Caki2 (cell line): ENCODE data around the gene DMXL1. TPM values are rescaled to one million over a fixed set of nuclear protein-coding genes. Genes with fewer than 3 reads are reported as not detected.
"Not testable (repeated sequence)": the region's sequence is repeated elsewhere in the genome, so short reads cannot be mapped to it uniquely, and the experiment has no call there.

Experiments used
- DNase-seq: peaks from one replicate; pipeline ENCODE4 v3.0.0-alpha.2; 2015; ENCODE audit warnings: low read depth
- in situ Hi-C: cut with HindIII; loops from 2 replicates; pipeline ENCODE4 v1.10.0; 2016; ENCODE audit warnings: low sequenced_read_pairs, low pct_unique_long_range_greater_than_20kb, mixed read lengths
- total RNA-seq: library from RNA; depleted of rRNA; stranded (reverse); fragments of >200 nt; shearing (Covaris generic); gene quantifications from 2 replicates; pipeline ENCODE4 v1.2.3, GENCODE V29; 2014; ENCODE audit warnings: low replicate concordance

Gene DMXL1
- total RNA-seq, 1 experiment from 2014 or later = 15.7 TPM

DNA sequence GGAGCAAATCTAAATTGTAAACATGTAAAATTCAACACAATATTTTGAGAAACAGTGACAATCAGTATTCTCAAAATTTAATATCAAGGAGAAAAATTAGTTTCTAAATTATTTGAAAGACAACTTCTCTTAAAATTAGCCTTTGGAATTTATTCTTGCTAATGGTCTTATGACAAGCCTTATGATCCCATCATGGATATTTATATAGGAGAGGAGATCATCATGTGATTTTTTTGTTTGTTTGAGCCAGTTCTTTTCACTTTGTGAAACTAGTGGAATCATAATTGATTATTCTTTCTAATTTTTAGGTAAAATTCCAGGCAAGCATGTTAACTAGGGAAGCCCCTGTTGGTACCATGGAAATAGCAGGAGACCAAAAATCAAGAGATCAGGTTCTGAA lies 24.7 kb downstream of the DMXL1 start:
- DNase-seq = no peak
- in situ Hi-C loops = no loop called here

DNA sequence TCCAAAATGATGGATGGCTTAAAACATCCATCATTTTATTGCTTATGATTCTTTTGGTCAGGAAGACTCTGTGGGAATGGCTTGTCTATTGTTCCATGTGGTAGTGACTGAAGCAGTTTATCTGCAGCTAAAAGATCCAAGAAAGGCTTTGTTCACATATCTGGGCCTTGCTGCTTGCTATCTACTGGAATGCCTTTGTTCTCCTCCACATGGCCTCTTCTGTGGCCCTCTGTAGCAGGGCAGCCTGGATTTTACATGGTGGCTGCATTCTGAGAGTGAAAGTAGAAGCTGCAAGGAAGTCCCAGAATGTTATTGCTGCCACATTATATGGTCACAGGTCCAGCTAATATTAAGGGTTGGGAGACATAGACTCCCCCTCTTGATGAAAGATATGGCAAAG lies 35.1 kb downstream of the DMXL1 start:
- in situ Hi-C loops = no loop called here
- DNase-seq = no peak

DNA sequence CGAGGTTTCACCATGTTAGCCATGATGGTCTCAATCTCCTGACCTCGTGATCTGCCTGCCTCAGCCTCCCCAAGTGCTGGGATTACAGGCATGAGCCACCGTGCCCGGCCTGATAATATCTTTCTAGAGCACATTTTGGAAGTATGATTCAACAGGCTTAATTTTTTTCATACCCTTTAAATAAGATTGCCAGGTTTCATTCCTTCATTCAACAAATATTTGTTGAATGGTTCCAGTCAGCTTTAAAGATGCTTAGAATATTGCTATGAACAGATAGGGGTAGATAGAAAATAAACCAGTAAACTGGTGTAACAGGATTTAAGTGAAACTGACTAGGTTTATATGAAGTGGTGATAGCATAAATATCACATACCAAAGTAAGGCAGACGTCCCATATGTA lies 41.3 kb downstream of the DMXL1 start:
- no peak for DNase-seq
- in situ Hi-C loops = no loop called here

DNA sequence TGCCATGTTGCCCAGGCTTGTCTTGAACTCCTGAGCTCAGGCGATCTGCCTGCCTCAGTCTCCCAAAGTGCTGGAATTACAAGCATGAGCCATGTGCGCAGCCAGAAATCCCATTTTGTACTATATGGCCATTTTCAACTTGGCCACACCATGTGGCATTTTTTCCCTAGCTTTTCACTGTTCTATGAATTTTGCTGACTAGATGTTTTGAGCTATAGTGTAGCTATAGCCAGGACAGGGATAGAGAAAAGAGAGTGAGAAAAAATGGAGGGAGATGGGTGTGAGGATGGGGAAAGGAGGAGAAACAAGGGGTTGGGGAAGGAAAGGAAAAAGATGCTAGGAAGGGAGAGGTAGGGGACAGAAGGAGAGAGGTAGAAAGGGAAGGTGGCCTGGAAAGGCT lies 46.4 kb downstream of the DMXL1 start:
- in situ Hi-C loops = no loop called here
- DNase-seq = no peak

DNA sequence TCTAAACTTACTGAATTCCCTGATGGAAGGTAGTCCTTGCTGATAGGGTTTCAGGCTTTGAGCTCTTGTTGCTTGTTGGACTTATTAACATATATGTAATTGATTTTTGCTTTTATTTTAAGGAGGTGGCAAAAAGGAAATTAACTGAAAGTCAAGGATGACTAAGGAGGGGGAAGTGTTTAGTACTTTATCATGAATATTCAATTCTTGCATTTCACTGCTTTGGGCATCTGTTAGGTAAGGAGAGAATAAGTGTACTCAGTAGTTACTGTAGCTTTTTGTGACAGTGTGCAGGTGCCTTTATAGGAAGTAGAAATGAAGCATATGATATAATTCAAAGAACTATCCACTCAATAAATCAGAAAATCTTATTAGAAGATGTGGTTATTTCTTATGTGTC lies 47.1 kb downstream of the DMXL1 start:
- DNase-seq = no peak
- in situ Hi-C loops = no loop called here

DNA sequence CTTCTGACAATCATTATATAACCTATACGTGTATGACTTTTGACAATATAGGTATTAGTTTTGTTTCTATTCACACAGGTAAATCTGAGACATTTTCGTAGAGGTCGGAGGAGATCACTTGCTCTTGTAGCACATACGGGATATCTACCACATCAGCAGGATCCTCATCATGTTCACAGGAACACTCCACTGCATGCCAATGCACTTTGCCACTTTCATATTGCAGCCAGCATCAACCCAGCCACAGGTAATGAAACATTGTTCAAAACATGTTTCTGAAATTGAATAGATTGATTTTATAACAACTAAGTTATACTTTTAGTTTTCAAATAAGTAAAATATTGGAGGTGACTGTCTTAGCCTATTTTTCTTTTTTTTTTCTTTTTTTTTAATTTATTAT lies 50.0 kb downstream of the DMXL1 start:
- in situ Hi-C loops = no loop called here
- DNase-seq = no peak

DNA sequence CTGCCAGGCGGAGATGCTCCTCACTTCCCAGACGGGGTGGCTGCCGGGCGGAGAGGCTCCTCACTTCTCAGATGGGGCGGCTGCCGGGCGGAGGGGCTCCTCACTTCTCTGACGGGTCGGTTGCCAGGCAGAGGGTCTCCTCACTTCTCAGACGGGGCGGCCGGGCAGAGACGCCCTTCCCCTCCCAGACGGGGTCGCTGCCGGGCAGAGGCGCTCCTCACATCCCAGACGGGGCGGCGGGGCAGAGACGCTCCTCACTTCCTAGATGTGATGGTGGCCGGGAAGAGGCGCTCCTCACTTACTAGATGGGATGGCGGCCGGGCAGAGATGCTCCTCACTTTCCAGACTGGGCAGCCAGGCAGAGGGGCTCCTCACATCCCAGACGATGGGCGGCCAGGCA lies 51.6 kb downstream of the DMXL1 start:
- in situ Hi-C loops, DNase-seq: not testable (repeated sequence)

DNA sequence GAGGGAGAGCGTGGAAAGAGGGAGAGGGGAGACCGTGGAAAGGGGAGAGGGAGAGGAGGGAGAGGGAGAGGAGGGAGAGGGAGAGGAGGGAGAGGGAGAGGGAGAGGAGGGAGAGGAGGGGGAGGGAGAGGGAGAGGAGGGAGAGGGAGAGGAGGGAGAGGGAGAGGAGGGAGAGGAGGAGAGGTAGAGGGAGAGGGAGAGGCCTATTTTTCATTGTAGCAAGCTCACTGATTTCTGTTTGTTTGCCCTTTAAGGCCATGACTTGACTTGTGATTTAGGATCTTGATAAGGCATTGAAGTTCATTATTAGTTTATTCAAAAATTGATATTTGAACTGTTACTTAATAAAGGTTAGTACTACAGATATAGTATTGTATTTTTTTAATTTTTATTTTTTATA lies 52.4 kb downstream of the DMXL1 start:
- in situ Hi-C loops = no loop called here
- no peak for DNase-seq

DNA sequence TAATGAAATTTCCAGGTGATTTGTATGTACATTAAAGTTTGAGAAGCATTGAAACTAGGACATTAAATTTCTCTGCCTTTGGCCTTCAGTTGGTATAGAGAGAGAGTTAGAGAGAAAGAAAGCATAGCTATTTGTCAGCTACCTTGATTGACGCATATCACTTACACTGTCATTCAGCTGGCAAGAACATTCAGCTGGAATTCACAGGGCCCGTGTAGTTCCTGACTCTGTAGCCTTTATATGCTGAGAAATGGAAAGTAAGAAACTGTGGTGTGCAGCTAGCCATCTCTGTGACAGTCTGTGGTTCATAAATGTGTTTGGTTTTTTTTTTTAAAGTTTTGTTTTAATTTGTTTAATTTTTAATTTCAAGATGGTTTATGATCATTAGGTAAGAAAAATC lies 58.9 kb downstream of the DMXL1 start:
- no peak for DNase-seq
- in situ Hi-C loops = no loop called here

DNA sequence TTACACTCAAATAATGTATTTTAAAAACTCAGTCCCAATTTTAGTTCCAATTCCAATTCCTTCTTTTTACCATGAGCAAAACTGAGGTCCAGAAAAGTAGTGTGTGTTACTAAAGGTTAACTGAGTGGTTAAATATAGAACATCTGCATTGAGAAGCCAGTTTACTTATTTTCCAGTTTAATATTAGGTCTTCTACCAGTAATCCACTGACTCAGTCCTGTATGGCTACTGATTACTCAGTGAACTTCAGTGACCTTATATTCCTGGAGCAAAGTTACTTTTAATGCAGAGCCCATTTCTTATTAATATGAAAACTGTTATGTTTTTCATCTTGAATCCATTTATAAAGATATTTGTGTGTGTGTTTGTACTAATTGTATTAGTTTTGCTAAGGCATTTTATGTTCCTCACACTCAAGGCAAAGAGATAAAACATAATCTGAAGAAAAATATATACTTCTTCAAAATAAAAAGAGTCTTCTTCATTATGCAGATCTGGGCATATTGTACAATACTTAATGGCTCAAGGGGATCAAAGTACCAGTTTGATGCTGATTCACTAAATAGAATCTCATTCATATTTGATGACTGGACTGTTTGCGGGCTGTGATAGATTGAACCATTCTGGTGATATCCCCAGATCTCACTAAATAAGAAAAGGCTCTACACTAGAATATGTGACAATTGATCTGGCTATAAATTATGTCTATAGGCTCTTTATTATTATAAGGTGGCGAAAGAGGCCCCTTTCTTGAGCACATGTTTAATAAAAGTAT lies 60.8 kb downstream of the DMXL1 start:
- in situ Hi-C loops = no loop called here
- DNase-seq = peak; percentile 21

DNA sequence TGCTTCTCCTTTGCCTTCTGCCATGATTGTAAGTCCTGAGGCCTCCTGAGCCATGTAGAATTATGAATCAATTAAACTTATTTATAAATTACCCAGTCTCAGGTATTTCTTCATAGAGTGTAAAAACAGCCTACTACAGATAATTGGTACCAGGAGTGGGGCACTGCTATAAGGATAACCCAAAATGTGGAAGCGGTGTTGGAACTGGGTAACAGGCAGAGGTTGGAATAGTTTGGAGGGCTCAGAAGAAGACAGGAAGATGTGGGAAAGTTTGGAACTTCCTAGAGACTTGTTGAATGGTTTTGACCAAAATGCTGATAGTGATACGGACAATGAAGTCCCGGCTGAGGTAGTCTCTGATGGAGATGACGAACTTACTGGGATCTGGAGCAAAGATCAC lies 64.9 kb downstream of the DMXL1 start:
- in situ Hi-C loops, DNase-seq: not testable (repeated sequence)

DNA sequence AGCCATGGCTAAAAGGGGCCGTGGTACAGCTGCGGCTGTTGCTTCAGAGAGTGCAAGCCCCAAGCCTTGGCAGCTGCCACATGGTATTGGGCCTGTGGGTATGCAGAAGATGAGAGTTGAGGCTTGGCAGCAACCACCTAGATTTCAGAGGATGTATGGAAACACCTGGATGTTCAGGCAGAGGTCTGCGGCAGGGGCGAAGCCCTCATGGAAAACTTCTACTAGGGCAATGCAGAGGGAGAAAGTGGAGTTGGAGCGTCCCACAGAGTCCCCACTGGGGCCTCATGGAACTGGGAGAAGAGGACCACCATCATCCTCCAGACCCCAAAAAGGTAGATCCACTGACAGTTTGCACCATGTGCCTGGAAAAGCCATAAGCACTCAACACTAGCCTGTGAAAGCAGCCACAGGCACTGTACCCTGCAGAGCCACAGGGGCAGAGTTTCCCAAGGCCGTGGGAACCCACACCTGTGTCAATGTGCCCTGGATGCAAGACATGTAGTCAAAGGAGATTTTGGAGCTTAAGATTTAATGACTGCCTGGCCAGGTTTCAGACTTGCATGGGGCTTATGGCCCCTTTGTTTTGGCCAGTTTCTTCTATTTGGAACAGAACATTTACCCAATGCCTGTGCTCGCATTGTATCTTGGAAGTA lies 65.9 kb downstream of the DMXL1 start:
- DNase-seq = no peak
- in situ Hi-C loops = no loop called here

DNA sequence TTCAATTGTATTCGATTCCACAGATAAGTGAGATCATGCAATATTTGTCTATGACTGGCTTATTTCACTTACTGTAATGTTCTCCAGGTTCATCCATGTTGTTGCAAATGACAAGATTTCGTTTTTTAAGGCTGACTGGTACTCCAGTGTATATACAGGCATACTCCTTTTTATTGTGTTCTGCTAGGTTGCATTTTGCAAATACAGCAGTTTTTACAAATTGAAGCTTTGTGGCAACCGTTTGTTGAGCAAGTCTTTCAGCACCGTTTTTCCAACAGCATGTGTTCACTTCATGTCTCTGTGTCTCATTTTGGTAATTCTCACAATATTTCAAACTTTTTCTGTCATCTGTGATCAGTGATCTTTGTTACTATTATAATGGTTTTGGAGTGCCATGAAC lies 82.7 kb downstream of the DMXL1 start:
- no peak for DNase-seq
- in situ Hi-C loops = no loop called here

DNA sequence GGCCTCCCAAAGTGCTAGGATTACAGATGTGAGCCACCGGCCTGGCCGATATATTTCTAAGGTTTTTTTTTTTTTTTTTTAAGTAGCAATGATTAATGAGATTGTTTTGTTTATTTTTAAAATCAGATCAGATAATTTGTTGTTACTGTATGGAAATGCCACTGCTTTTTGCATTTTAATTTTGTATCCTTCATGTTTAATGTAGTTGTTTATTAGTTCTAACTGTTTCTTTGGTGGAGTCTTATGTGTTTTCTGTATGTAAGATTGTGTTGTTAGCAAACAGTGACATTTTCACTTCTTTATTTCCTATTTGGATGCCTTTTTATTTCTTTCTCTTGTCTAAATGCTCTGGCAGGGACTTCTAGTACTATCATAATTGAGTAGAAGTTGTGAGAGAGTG lies 87.3 kb downstream of the DMXL1 start:
- in situ Hi-C loops = no loop called here

DNA sequence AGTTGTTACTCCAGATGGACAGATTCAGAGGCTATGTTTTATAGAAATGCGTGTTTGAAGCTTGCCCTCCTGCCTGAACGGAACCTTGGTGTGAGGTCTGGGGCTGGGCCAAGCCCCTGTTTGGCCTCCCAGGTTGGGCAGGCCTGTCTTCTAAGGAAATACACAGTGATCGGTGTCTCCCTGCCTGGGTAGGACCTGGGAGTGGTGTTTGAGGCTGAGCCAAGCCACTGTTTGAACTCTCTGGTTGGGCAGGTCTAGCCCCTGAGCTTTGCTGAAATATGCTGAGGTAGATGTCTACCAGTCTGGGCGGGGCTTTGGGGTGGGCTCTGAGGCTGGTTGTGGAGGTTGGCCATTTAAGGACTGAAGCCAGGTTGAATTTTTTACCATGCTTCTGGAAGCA lies 90.5 kb downstream of the DMXL1 start:
- no peak for DNase-seq
- in situ Hi-C loops = no loop called here

More for the DNA sequence above, 87.3 kb downstream of the DMXL1 start:
- no peak for DNase-seq

DNA sequence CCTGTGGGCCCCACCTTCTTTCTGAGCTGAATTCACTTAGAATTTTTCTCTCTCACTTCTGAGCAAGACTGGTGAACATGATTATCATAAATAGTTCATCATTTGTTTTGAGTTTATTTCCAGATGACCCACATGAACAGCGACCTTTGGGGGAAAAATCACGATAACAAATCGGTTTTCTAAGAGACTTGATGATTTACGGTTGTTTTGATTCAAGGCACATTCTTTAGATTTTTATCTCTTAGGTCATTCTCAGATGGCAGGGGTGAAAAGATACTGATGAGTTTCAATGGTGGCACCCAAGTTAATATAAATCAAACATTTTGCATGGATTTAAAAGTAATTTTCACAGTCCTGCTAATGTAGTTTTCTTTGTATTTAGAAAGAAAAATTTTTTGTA lies 95.1 kb downstream of the DMXL1 start:
- DNase-seq = no peak
- in situ Hi-C loops = no loop called here

DNA sequence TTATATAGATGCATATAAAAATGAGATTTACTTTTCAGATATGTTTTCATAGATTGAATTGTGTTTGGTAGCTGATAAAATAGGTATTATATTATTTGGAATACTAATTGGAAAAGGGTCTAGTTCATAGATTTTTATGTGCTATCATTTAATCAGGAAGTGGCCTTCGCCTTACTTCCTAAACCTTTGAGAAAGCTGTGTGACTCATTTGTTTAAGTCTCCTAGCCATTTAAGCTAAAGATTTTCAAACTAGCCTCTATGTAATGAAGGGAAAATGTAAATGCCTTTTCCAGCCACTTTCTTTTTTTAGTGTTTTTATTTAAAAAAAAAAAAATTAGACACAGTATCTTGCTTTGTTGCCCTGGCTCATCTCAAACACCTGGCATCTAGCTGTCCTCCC lies 97.5 kb downstream of the DMXL1 start:
- DNase-seq = no peak
- in situ Hi-C loops = no loop called here

DNA sequence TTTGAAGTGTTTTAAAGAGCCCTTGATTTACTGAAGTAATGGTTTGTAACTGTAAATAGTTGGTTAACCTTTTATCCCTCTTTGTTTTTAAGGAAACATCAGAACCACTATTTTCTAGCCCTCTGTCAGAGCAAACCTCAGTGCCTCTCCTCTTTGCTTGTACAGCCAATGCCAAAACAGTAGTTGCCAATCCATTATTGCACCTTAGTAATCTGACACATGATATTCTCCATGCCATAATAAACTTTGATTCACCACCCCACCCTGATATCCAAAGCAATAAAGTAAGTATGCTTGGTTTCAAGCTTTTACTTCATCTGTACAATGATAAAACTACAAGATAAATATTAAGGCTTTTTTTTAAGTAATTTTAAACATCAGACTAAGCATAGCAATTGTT lies 100.8 kb downstream of the DMXL1 start:
- no peak for DNase-seq
- in situ Hi-C loops = no loop called here

DNA sequence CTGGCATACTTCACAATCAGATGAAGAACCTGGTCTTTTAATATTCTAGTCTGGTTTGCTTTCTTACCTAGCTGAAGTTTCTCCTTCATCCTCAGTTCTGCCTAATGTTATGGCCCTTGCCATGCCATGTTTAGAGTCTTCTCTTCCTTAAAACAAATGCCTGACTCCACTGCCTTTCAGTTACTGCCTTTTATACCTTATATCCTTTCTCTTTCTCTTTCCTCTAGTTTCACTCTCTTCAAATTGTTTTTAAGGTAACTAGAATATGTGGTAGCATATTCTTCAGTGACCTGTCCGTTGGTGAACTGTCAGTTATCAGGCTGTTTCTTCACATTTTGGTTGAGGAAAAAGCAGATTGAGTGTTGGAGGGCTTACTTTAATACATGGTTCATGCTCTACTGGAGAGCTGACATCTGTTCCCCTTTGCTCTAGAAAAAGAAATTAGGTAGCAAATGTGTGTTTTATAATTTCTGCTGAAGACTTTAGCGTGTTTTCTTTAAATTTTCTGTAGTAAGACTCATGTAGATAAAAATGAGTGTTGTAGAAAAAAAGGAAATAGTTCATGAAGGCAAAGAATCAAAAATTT lies 103.8 kb downstream of the DMXL1 start:
- no peak for DNase-seq
- in situ Hi-C loops = no loop called here

DNA sequence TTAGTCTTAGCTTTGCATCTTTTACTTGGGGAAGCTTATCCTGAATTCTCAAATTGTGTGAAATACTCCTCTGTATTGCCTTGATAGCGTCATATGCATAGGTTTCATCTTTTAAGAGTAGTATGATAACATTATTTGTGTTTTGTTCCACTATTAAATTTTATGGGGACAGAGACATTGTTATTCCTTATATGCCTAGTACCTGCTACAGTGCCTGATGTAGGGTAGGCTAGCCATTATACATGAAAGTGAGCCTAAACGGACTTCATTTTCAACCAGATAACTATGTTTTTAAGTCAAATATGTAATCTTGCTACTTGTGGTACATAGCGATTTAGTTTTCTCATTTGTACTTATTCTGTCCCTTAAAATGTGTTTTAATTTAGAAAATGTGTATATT lies 105.9 kb downstream of the DMXL1 start:
- DNase-seq = no peak
- in situ Hi-C loops = no loop called here
